Stimulated activated CD8-positive, alpha-beta memory T cell treated with anti-CD3 and anti-CD28 coated beads, Interleukin-12 subunit alpha, Interleukin-12 subunit beta, amount 100 ng/mL, for 24 hours (primary cell): ENCODE results near the gene VMP1.
"Not testable (repeated sequence)": the region's sequence is repeated elsewhere in the genome, so short reads cannot be mapped to it uniquely, and the experiment has no call there.

ENCODE experiments used
- DNase-seq: peaks from one replicate; pipeline ENCODE4 v3.0.0-alpha.2; 2020; ENCODE audit errors: extremely low read depth

The VMP1 gene

GRCh38 chr17:59807892-59808509, 100.5 kb downstream of the VMP1 start:
- DNase-seq = no peak

DNA sequence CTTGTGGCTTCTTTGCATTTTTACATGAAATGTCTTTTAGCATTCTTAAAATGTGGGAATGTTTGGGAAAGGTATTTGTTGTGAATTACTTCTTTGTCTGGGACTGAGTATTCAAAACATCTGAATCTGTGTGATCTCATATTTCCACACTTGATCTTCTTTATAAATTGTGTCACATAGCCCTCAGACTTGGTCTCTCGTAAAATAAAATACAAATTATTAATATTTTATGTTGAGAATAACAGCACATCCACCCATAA, 103.4 kb downstream of the VMP1 start:
- no peak for DNase-seq

DNA sequence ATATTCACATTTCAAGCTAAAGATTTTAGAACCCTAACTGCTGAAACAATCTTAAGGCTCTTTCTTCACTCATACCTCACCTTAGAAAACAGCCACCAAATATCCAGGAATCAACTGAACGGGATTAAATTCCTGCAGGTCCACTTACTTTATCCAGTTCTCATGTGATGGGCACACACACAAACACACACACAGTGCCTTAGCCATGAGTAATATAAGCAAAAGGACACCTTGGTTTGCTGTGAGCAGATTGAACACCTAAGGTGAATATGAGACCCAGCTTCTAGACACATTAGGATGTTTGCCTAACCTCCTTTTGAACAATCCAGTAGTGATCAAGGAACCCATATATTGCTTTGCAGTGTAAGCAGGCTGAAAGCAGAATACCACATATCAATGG, 103.8 kb downstream of the VMP1 start:
- DNase-seq = no peak

DNA sequence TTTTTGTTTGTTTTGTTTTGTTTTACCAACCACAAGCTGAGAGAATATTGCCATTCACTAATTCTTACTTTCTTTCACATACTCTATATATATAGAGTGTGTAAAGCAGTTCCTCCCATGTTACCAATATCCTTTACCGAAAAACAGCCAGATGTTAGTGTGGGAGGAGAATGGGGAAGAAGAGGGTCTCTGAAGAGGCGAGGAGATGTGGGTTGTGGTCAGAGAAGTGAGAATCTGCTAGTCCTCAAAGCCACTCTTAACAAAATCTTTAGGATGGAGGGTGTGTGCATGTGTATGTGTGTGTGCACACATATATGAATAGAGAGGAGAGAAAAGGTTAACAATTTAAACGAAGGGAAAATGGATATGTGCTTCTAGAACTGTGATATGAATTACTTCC, 104.7 kb downstream of the VMP1 start:
- DNase-seq = no peak

DNA sequence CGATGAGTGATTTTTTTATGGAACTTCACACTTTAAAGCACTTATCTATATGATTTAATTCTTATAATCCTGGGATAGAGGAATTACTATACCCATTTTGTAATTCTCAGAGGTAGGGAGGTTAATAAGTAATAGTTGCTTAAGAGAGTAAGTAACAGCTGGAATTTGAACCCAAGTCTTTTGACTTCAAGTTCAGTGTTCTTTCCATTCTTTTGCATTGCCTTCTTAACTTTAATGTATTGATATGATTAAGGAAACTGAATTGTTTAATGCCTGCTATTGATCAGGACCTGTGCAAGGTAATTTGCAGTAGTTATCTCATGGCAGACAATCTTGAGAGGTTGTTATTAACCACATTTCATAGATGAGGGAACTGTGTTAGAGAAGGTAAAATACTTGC, 106.8 kb downstream of the VMP1 start:
- DNase-seq = no peak

- no peak for DNase-seq
Observed at GRCh38 chr17:59814685-59815084, 107.2 kb downstream of the VMP1 start.

DNA sequence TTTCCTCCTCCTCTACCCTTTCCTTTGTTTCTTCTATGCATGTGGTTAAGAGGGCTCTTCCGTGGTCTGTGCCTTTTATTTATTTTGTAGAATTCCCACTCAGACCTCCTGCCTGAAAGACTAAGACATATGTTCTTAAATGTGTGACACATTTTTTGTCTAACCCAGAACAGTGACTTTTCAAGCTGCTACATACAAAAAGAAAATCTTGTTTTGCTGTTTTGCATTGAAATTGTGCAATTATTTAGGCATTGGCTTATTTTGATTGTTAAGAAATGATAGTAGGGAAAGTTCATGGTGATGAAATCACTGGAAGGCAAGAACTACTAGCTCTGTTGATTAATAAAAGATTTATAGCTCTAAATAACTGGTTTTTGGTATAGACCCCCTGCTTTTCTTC, 108.5 kb downstream of the VMP1 start:
- DNase-seq = no peak

GRCh38 chr17:59825533-59826322, 118.3 kb downstream of the VMP1 start:
- DNase-seq = no peak

DNA sequence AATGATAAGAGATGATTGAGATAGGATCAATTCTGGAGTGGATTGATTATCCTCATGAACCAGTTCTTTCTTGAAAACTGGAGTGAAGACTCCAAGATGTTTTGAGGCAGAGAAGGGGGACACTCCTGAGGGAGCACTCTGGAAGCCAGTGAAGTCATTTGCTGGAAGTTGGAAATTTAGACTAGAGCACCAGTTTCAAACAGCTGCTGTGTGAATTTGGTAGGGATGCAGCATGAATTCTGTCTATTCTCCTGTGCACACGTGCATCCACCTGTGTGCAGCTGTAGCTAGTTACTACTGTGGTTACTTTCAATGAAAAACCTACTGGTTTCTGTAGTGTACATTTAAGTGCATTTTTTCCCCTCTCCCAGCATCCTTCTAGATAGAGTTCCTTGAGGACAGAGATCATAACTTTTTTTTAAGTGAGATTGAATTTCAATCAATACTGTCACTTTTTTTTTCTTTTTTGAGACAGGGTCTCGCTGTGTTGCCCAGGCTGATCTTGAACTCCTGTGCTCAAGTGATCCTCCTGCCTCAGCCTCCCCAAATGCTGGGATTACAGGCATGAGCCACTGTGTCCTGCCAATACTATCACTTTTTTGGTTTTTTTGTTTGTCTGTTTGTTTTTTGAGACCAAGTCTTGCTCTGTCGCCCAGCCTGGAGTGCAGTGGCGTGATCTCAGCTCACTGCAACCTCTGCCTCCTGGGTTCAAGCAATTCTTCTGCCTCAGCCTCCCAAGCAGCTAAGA, 119.4 kb downstream of the VMP1 start:
- no peak for DNase-seq

DNA sequence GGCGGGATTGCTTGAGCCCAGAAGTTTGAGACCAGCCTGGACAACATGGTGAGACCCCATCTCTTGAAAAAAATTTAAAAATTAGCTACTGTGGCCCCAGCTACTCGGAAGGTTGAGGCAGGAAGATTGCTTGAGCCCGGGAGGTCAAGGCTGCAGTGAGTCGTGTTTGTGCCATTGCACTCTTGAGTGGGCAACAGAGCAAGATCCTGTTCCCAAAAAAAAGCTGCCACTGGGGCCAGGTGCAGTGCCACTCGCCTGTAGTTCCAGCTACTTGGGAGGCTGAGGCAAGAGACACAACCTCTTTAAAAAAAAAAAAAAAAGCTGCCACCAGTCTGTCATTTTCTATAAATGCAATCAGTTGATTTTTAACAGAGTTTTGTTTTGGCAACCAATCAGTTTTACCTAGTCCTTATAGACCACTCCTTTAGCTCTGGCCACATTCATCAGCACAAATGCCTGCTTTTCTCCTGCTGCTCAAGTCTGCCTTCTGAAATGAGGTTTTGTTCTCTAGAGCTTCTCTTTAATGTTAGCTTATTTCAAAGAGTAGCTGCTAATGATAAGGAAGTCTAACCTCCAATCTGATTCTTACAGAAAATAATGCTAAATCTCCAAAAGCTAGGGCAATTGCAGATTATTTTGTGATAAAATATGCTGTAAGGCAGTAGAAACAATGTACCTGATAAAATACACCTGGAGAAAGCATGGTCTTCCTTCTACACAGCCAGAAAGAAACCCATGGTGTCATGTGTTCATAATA, 120.4 kb downstream of the VMP1 start:
- DNase-seq = no peak

- DNase-seq = no peak
Observed at GRCh38 chr17:59828478-59828760, 121.0 kb downstream of the VMP1 start.

DNA sequence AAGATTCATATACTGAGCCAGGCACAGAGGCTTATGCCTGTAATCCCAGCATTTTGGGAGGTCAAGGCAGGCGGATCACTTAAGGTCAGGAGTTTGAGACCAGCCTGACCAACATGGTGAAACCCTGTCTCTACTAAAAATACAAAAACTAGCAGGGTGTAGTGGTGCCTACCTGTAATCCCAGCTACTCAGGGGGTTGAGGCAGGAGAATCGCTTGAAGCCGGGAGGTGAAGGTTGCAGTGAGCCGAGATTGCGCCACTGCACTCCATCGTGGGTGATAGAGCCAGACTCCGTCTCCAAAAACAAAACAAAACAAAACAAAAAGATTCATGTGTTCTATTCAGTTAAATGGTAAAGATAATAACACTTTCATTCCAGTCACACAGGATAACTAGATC, 121.4 kb downstream of the VMP1 start:
- not testable (repeated sequence) for DNase-seq

DNA sequence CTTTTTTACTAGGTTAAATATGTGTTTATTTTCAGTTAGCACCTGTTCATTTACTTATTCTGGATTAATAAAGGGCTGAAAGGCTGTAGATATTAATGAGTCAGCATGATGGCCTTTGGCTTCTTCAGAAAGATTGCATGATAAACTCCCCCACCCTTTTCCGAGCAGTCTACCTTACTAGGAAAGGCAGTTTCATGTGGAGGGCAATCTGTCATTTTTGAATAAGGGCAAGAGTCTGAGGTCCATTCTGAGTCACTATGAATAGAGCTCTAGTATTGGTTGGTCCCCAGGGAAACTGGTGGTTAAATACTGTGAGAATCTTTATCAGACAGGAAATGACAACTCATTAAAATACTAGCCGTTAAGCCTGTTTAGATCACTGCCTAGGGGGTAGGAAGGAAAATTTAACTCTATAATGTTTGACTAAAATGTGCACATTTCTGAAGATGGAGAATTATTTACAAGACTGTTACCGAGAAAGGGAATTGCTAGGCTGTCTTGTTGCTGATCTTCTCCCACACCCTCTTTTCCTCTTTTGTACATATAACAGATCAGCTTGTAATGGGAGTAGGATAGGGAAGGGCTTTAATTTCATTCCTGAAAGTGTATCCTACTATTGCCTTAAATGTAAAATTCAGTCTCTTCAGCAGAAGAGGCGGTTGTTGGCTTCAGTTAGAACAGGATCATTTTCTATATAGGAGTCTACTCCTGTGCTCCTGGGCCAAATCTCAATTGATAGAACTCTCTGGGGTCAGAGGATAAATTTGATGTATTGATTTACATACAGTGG, 122.0 kb downstream of the VMP1 start:
- no peak for DNase-seq

GRCh38 chr17:59830007-59830630, 122.7 kb downstream of the VMP1 start:
- DNase-seq = no peak

DNA sequence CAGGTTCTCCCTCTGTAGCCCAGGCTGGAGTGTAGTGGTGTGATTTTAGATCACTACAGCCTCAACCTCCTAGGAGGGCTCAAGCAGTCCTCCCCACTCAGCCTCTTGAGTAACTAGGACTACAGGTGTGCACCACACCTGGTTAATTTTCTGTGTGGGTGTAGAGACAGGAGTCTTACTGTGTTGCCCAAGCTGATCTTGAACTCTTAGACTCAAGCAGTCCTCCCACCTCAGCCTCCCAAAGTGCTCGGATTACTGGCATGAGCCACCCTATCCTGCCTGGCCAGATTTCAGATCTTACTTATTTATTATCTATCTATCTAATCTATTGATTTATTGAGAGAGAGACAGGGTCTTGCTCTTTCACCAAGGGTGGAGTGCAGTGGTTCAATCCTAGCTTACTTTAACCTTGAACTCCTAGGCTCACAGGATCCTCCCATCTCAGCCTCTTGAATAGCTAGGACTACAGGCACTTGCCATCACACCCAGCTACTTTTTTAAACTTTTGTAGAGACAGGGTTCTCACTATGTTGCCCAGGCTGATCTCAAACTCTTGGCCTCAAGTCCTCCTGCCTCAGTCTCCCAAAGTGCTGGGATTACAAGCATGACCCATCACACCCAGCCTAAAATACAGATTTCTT, 123.5 kb downstream of the VMP1 start:
- no peak for DNase-seq

- DNase-seq = no peak
Observed at GRCh38 chr17:59832883-59833379, 125.5 kb downstream of the VMP1 start.

- no peak for DNase-seq
Observed at GRCh38 chr17:59837308-59838051, 130.0 kb downstream of the VMP1 start.

- no peak for DNase-seq
Observed at GRCh38 chr17:59838052-59838916, 130.8 kb downstream of the VMP1 start.
